Stomach smooth muscle (tissue), 2 donors: ENCODE measurements around the gene SCRN2.

Experiments used
- H3K27ac ChIP-seq: one replicate; pipeline ENCODE4 v1.7.0; 2013; ENCODE audit warnings: mild to moderate bottlenecking, low read length, inconsistent platforms
- H3K27me3 ChIP-seq, 2 donors: one replicate each; pipeline ENCODE4 v1.7.0; 2013; ENCODE audit warnings: low read length in 2 of 2; ENCODE audit not compliant: insufficient read depth in 2 of 2, control insufficient read depth in 1 of 2
- H3K36me3 ChIP-seq, 2 donors: one replicate each; pipeline ENCODE4 v1.7.0; 2013; ENCODE audit warnings: low read length in 2 of 2; ENCODE audit not compliant: control insufficient read depth in 2 of 2, insufficient read depth in 2 of 2
- H3K4me1 ChIP-seq: one replicate; pipeline ENCODE4 v1.7.0; 2013; ENCODE audit warnings: low read length; ENCODE audit not compliant: control insufficient read depth, insufficient read depth
- H3K4me3 ChIP-seq, 2 donors: one replicate each; pipeline ENCODE4 v1.7.0; 2013; ENCODE audit warnings: low read length in 2 of 2
- H3K9ac ChIP-seq, 2 donors: one replicate each; pipeline ENCODE4 v1.7.0; 2013; ENCODE audit warnings: low read length in 2 of 2, mild to moderate bottlenecking in 1 of 2
- H3K9me3 ChIP-seq, 2 donors: one replicate each; pipeline ENCODE4 v1.7.0; 2013; ENCODE audit warnings: low read length in 2 of 2; ENCODE audit not compliant: control insufficient read depth in 2 of 2
- donor health status: healthy.
- donor health status: Pancreatic carcinoma.

The SCRN2 gene

GRCh38 chr17:47801906-47802305 is 39.2 kb downstream of the SCRN2 start:
- H3K27ac ChIP-seq: no peak overlapping the region
- no peaks in the 10 kb centered on the region for H3K4me1 ChIP-seq
- no peaks in the 10 kb centered on the region for H3K36me3 ChIP-seq
- no peak overlapping the region for H3K9ac ChIP-seq
- H3K4me3 ChIP-seq: no peak overlapping the region
- peaks cover 2% of the 10 kb centered on the region in 2 donors for H3K27me3 ChIP-seq
- H3K9me3 ChIP-seq: no peaks in the 10 kb centered on the region

- H3K27ac ChIP-seq: no peak overlapping the region
- H3K9me3 ChIP-seq: no peaks in the 10 kb centered on the region
- no peaks in the 10 kb centered on the region for H3K36me3 ChIP-seq
- no peak overlapping the region for H3K9ac ChIP-seq
- H3K4me3 ChIP-seq: no peak overlapping the region
- H3K27me3 ChIP-seq: peaks cover 2% of the 10 kb centered on the region in 2 donors
- no peaks in the 10 kb centered on the region for H3K4me1 ChIP-seq
Observed at GRCh38 chr17:47801176-47801765, 39.8 kb downstream of the SCRN2 start.

GRCh38 chr17:47800686-47801085 is 40.4 kb downstream of the SCRN2 start:
- Histone ChIP-seq H3K9me3 (no peaks in the 10 kb centered on the region), H3K27me3 (peaks cover 2% of the 10 kb centered on the region in 2 donors), H3K36me3 (no peaks in the 10 kb centered on the region), H3K27ac (no peak overlapping the region), H3K4me3 (no peak overlapping the region), H3K9ac (no peak overlapping the region), H3K4me1 (no peaks in the 10 kb centered on the region)

- H3K4me1 ChIP-seq: no peaks in the 10 kb centered on the region
- no peaks in the 10 kb centered on the region for H3K9me3 ChIP-seq
- H3K27ac ChIP-seq: no peak overlapping the region
- no peaks in the 10 kb centered on the region for H3K36me3 ChIP-seq
- H3K27me3 ChIP-seq: peaks cover 2 to 14% of the 10 kb centered on the region in 2 donors
- H3K9ac ChIP-seq: no peak overlapping the region
- no peak overlapping the region for H3K4me3 ChIP-seq
Observed at GRCh38 chr17:47797797-47798196, 43.3 kb downstream of the SCRN2 start.

- H3K36me3 ChIP-seq: no peaks in the 10 kb centered on the region
- peaks cover 8% of the 10 kb centered on the region for H3K4me1 ChIP-seq
- no peak overlapping the region for H3K9ac ChIP-seq
- H3K9me3 ChIP-seq: no peaks in the 10 kb centered on the region
- no peak overlapping the region for H3K4me3 ChIP-seq
- H3K27ac ChIP-seq: no peak overlapping the region
- peaks cover 17 to 45% of the 10 kb centered on the region in 2 donors for H3K27me3 ChIP-seq
Observed at GRCh38 chr17:47792979-47793378, 48.1 kb downstream of the SCRN2 start.

GRCh38 chr17:47792457-47792856 is 48.6 kb downstream of the SCRN2 start:
- peaks cover 19 to 47% of the 10 kb centered on the region in 2 donors for H3K27me3 ChIP-seq
- H3K9me3 ChIP-seq: no peaks in the 10 kb centered on the region
- H3K27ac ChIP-seq: no peak overlapping the region
- no peak overlapping the region for H3K4me3 ChIP-seq
- no peaks in the 10 kb centered on the region for H3K36me3 ChIP-seq
- H3K4me1 ChIP-seq: peaks cover 8% of the 10 kb centered on the region
- H3K9ac ChIP-seq: no peak overlapping the region

- H3K9me3 ChIP-seq: no peaks in the 10 kb centered on the region
- H3K36me3 ChIP-seq: no peaks in the 10 kb centered on the region
- H3K27me3 ChIP-seq: peaks cover 19 to 47% of the 10 kb centered on the region in 2 donors
- H3K4me3 ChIP-seq: no peak overlapping the region
- no peak overlapping the region for H3K9ac ChIP-seq
- peaks cover 8% of the 10 kb centered on the region for H3K4me1 ChIP-seq
- H3K27ac ChIP-seq: no peak overlapping the region
Observed at GRCh38 chr17:47791025-47791424, 50.0 kb downstream of the SCRN2 start.

GRCh38 chr17:47789611-47790561 is 51.2 kb downstream of the SCRN2 start:
- H3K27me3 ChIP-seq: peaks cover 19 to 47% of the 10 kb centered on the region in 2 donors

More at GRCh38 chr17:47789611-47790561, 51.2 kb downstream of the SCRN2 start:
- Histone ChIP-seq H3K36me3 (no peaks in the 10 kb centered on the region), H3K27ac (no peak overlapping the region), H3K9me3 (no peaks in the 10 kb centered on the region), H3K4me3 (peak overlapping the region; percentile 52 to 68), H3K9ac (no peak overlapping the region), H3K4me1 (peaks cover 8% of the 10 kb centered on the region)
